Testis (tissue), 2 donors: ENCODE measurements around the gene CHST12.

Source experiments
- POLR2A ChIP-seq: fragments of 450-650 bp; IDR thresholded peaks from one replicate; pipeline ENCODE4 v1.6.1; 2017; ENCODE audit warnings: antibody characterized with exemption, mild to moderate bottlenecking, moderate library complexity
- TF ChIP-seq, protein P1 (sequence below), 3 experiments: fragments of 450-650 bp in 2 of 3; fragments of 200-600 bp in 1 of 3; sonication (generic) in 1 of 3; IDR thresholded peaks; one replicate each; pipeline ENCODE4 v1.5.1; 2016 to 2019; ENCODE audit warnings: antibody characterized with exemption in 3 of 3, mild to moderate bottlenecking in 2 of 3, moderate library complexity in 1 of 3

DNA sequence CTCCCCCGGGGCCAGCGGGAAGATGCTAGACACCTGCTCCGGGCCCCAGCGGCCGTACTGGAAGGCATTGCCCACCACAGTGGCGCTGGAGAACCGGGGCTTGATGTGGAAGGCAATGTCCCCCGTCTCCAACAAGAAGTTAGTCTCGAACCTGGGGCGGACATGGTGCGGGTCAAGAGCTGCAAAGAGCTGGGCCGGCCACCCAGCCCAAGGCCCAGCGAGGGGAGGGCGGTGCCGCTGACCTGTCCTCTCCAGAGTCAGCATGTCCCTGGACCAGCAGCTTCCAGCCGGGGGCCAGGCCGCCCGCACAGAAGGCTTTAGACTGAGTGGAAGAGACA, 72.2 kb downstream of the CHST12 start:
- TF ChIP-seq, protein P1, sequence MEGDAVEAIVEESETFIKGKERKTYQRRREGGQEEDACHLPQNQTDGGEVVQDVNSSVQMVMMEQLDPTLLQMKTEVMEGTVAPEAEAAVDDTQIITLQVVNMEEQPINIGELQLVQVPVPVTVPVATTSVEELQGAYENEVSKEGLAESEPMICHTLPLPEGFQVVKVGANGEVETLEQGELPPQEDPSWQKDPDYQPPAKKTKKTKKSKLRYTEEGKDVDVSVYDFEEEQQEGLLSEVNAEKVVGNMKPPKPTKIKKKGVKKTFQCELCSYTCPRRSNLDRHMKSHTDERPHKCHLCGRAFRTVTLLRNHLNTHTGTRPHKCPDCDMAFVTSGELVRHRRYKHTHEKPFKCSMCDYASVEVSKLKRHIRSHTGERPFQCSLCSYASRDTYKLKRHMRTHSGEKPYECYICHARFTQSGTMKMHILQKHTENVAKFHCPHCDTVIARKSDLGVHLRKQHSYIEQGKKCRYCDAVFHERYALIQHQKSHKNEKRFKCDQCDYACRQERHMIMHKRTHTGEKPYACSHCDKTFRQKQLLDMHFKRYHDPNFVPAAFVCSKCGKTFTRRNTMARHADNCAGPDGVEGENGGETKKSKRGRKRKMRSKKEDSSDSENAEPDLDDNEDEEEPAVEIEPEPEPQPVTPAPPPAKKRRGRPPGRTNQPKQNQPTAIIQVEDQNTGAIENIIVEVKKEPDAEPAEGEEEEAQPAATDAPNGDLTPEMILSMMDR (IDR thresholded peaks at IDR 0.05), result no peak
- TF ChIP-seq POLR2A, result no peak
